ENCODE data around the gene NT5DC1. TPM values are rescaled to one million over a fixed set of nuclear protein-coding genes. Genes with fewer than 3 reads are reported as not detected.

The NT5DC1 gene
- total RNA-seq, 1 donor from 2014 or later = 16.0 TPM

DNA sequence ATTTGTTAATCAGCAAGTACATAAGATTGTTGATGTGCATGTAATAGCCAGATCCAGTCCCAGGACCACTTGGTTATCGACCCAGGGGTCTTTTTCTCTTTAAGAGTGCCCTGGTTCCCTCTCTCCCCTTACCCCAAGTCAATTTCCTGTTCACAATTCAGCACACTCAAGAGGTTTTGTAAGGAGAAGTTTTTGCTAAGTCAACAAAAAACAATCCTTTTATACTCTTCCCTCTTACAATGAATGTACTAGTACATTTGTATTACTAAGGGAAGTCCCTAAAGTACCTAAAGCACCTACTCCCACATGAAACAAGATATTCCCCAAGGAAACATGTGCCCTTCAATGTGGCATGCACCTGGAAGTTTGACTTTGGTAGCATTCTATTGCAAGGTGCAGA, 1.6 kb upstream of the NT5DC1 start:
- TF ChIP-seq, protein P1, sequence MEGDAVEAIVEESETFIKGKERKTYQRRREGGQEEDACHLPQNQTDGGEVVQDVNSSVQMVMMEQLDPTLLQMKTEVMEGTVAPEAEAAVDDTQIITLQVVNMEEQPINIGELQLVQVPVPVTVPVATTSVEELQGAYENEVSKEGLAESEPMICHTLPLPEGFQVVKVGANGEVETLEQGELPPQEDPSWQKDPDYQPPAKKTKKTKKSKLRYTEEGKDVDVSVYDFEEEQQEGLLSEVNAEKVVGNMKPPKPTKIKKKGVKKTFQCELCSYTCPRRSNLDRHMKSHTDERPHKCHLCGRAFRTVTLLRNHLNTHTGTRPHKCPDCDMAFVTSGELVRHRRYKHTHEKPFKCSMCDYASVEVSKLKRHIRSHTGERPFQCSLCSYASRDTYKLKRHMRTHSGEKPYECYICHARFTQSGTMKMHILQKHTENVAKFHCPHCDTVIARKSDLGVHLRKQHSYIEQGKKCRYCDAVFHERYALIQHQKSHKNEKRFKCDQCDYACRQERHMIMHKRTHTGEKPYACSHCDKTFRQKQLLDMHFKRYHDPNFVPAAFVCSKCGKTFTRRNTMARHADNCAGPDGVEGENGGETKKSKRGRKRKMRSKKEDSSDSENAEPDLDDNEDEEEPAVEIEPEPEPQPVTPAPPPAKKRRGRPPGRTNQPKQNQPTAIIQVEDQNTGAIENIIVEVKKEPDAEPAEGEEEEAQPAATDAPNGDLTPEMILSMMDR (IDR thresholded peaks at IDR 0.05) = no peak
- H3K36me3 Mint-ChIP-seq (ENCODE audit: unreplicated experiment) = peaks cover 2% of the 10 kb centered on the region
- no peak for DNase-seq (ENCODE audit: extremely low spot score, unreplicated experiment)
- H3K4me3 Mint-ChIP-seq (ENCODE audit: unreplicated experiment) = no peak overlapping the region
- H3K27ac Mint-ChIP-seq (ENCODE audit: unreplicated experiment) = no peak overlapping the region
- peaks cover 10% of the 10 kb centered on the region for H3K9me3 Mint-ChIP-seq (ENCODE audit: unreplicated experiment)
- no peaks in the 10 kb centered on the region for H3K27me3 Mint-ChIP-seq (ENCODE audit: unreplicated experiment)
- H3K4me1 Mint-ChIP-seq (ENCODE audit: unreplicated experiment) = peaks cover 18% of the 10 kb centered on the region

DNA sequence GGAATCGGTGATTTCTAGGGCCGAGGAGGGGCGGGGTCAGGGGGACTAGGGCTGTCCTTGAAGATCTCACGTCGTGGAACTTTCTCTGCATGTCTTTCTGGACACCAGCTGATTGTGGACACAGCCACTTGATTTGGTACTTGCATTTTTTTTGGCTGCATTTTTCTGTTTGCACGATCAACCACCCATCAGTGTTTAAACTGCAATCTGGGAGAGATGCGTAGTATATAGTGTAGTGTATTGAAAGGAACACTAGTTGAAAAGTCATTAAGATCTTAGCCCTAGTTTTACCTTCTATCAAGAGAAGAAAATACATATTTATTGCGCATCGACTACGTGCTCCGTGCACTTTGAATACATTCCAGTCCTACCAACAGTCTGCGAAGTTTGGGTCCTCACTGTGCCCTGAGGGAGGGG, 657 bp downstream of the NT5DC1 start:
- TF ChIP-seq, protein P1 (IDR thresholded peaks at IDR 0.05) = no peak
- Mint-ChIP-seq H3K4me3 (ENCODE audit: unreplicated experiment) (peak overlapping the region; percentile 90), H3K36me3 (ENCODE audit: unreplicated experiment) (peaks cover 1% of the 10 kb centered on the region), H3K4me1 (ENCODE audit: unreplicated experiment) (peaks cover 25% of the 10 kb centered on the region), H3K27ac (ENCODE audit: unreplicated experiment) (peak overlapping the region; percentile 83), H3K27me3 (ENCODE audit: unreplicated experiment) (no peaks in the 10 kb centered on the region), H3K9me3 (ENCODE audit: unreplicated experiment) (peaks cover 3% of the 10 kb centered on the region)
- DNase-seq (ENCODE audit: extremely low spot score, unreplicated experiment) = no peak

DNA sequence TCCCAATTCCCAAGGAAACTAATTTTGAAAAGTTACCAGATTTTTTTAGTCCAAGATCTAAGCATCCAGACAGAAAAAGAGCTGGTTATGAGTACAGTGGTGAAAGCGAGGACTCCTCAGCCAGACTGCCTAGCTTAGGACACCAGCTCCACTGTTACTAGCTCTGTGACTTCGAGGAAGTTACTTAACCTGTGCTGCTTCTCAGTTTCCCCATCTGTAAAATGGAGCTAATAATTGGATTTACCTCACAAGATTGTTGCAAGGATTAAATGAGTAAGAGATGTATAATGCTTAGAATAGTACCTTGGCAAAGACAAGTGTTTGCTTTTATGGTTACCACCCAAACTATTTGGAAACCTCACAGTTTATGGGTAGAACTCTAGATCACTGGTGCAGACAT, 1.1 kb downstream of the NT5DC1 start:
- Mint-ChIP-seq H3K36me3 (ENCODE audit: unreplicated experiment) (no peaks in the 10 kb centered on the region), H3K27me3 (ENCODE audit: unreplicated experiment) (no peaks in the 10 kb centered on the region), H3K4me1 (ENCODE audit: unreplicated experiment) (peaks cover 29% of the 10 kb centered on the region), H3K9me3 (ENCODE audit: unreplicated experiment) (peaks cover under 1% of the 10 kb centered on the region), H3K4me3 (ENCODE audit: unreplicated experiment) (peak overlapping the region; percentile 90), H3K27ac (ENCODE audit: unreplicated experiment) (peak overlapping the region; percentile 83)
- no peak for DNase-seq (ENCODE audit: extremely low spot score, unreplicated experiment)
- TF ChIP-seq, protein P1 (IDR thresholded peaks at IDR 0.05) = no peak

DNA sequence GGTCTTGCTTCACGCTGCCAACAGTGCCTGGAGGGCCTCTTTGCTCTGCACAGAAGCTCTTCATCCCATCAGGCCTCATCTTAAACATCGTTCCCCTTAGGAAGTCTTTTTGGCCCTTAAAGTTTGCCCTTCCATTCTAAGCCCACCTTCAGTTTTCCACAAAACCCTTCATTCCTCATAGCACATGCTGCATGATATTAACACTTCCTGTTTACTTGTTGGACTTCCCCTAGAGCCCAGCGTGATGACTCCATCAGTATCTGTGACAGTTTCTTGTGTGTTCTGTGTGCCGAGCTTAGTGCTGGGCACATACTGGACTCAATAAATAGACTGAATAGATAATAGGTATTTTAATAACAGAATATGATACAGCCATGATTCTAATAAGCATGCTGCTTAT, 2.2 kb downstream of the NT5DC1 start:
- Mint-ChIP-seq H3K4me3 (ENCODE audit: unreplicated experiment) (no peak overlapping the region), H3K4me1 (ENCODE audit: unreplicated experiment) (peaks cover 33% of the 10 kb centered on the region)

DNA sequence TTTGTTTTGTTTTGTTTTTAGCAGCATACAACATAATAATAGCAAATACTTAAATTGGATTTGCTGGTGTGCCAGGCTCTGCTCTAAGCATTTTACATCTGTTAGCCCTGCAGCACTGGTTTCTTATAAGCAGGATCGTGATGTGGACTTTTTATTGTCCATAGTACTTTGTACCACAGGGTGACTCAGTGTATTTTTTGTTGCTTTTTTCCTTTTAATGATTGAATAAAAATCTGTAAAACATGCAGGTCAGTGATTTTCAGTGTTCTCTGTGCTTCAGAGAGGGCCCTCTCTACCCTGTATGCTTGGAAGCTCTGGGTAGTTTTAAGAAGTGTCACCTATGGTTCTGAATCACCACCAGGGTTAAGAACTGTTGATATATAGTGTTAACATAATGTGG, 4.0 kb downstream of the NT5DC1 start:
- TF ChIP-seq, protein P1 (IDR thresholded peaks at IDR 0.05) = no peak
- no peak for DNase-seq (ENCODE audit: extremely low spot score, unreplicated experiment)
- Mint-ChIP-seq H3K9me3 (ENCODE audit: unreplicated experiment) (no peaks in the 10 kb centered on the region), H3K4me3 (ENCODE audit: unreplicated experiment) (no peak overlapping the region), H3K4me1 (ENCODE audit: unreplicated experiment) (peaks cover 33% of the 10 kb centered on the region), H3K36me3 (ENCODE audit: unreplicated experiment) (peaks cover 9% of the 10 kb centered on the region), H3K27me3 (ENCODE audit: unreplicated experiment) (no peaks in the 10 kb centered on the region), H3K27ac (ENCODE audit: unreplicated experiment) (no peak overlapping the region)

More for the DNA sequence above, 2.2 kb downstream of the NT5DC1 start:
- Mint-ChIP-seq H3K27me3 (ENCODE audit: unreplicated experiment) (no peaks in the 10 kb centered on the region), H3K9me3 (ENCODE audit: unreplicated experiment) (no peaks in the 10 kb centered on the region), H3K27ac (ENCODE audit: unreplicated experiment) (no peak overlapping the region), H3K36me3 (ENCODE audit: unreplicated experiment) (no peaks in the 10 kb centered on the region)
- DNase-seq (ENCODE audit: extremely low spot score, unreplicated experiment) = no peak
- TF ChIP-seq, protein P1 (IDR thresholded peaks at IDR 0.05) = no peak
